ENCODE results near the gene RNF214. TPM values are rescaled to one million over a fixed set of nuclear protein-coding genes. Genes with fewer than 3 reads are reported as not detected.

Gene RNF214
- total and polyA plus RNA-seq, 2 of the 4 experiments (the other 2 are of a cell fraction): 7.9 to 14.8 TPM

DNA sequence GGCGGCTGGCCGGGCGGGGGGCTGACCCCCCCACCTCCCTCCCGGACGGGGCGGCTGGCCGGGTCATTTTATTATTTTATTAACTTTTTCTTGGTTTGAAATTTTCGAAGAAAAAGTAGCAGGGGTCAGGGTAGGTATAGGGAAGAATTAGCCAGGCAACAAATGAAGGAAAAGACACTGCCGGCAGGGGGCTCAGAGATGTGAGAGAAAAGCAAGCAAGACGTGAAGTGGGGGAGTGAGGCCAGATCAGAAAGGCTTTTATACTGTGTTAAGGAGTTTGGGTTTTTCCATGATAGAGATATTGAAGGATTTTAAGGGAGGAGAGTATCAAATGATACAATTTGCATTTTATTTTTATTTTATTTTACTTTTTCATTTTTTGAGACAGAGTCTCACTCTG, 19.0 kb downstream of the RNF214 start:
- no peak for TF ChIP-seq POLR2A (IDR thresholded peaks at IDR 0.05; ENCODE audit: low read depth, low read length)
- no peak for TF ChIP-seq SMC3 (IDR thresholded peaks at IDR 0.05; ENCODE audit: low read depth, low read length)
- TF ChIP-seq, protein P1, sequence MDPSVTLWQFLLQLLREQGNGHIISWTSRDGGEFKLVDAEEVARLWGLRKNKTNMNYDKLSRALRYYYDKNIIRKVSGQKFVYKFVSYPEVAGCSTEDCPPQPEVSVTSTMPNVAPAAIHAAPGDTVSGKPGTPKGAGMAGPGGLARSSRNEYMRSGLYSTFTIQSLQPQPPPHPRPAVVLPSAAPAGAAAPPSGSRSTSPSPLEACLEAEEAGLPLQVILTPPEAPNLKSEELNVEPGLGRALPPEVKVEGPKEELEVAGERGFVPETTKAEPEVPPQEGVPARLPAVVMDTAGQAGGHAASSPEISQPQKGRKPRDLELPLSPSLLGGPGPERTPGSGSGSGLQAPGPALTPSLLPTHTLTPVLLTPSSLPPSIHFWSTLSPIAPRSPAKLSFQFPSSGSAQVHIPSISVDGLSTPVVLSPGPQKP (IDR thresholded peaks at IDR 0.05; ENCODE audit: borderline replicate concordance, low read depth, low read length): no peak
- TF ChIP-seq NFE2L2 (IDR thresholded peaks at IDR 0.05; ENCODE audit: low read depth, low read length): no peak
- no peak for TF ChIP-seq CHD1 (IDR thresholded peaks at IDR 0.05; ENCODE audit: low read depth, low read length)
- TF ChIP-seq, protein P2, sequence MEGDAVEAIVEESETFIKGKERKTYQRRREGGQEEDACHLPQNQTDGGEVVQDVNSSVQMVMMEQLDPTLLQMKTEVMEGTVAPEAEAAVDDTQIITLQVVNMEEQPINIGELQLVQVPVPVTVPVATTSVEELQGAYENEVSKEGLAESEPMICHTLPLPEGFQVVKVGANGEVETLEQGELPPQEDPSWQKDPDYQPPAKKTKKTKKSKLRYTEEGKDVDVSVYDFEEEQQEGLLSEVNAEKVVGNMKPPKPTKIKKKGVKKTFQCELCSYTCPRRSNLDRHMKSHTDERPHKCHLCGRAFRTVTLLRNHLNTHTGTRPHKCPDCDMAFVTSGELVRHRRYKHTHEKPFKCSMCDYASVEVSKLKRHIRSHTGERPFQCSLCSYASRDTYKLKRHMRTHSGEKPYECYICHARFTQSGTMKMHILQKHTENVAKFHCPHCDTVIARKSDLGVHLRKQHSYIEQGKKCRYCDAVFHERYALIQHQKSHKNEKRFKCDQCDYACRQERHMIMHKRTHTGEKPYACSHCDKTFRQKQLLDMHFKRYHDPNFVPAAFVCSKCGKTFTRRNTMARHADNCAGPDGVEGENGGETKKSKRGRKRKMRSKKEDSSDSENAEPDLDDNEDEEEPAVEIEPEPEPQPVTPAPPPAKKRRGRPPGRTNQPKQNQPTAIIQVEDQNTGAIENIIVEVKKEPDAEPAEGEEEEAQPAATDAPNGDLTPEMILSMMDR (conservative IDR thresholded peaks at IDR 0.05; ENCODE audit: low read depth, low read length): no peak
- TF ChIP-seq MXI1 (IDR thresholded peaks at IDR 0.05; ENCODE audit: borderline replicate concordance, low read depth, low read length): no peak
- TF ChIP-seq, protein P3, sequence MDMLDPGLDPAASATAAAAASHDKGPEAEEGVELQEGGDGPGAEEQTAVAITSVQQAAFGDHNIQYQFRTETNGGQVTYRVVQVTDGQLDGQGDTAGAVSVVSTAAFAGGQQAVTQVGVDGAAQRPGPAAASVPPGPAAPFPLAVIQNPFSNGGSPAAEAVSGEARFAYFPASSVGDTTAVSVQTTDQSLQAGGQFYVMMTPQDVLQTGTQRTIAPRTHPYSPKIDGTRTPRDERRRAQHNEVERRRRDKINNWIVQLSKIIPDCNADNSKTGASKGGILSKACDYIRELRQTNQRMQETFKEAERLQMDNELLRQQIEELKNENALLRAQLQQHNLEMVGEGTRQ (IDR thresholded peaks at IDR 0.05; ENCODE audit: low read depth, low read length): no peak
- no peak for TF ChIP-seq RFX5 (IDR thresholded peaks at IDR 0.05; ENCODE audit: low read depth, low read length)
- TF ChIP-seq BHLHE40 (IDR thresholded peaks at IDR 0.05; ENCODE audit: low read depth, low read length): no peak
- no peak for TF ChIP-seq MAZ (IDR thresholded peaks at IDR 0.05; ENCODE audit: borderline replicate concordance, low read depth, low read length)
- no peak for TF ChIP-seq CEBPB (IDR thresholded peaks at IDR 0.05; ENCODE audit: low read depth, low read length)
- no peak for TF ChIP-seq RAD21 (IDR thresholded peaks at IDR 0.05; ENCODE audit: low read length)
- TF ChIP-seq FOS (IDR thresholded peaks at IDR 0.05; ENCODE audit: low read depth, low read length): no peak
- TF ChIP-seq RCOR1 (IDR thresholded peaks at IDR 0.05; ENCODE audit: insufficient replicate concordance, low read length): no peak
- no peak for TF ChIP-seq MAFK (IDR thresholded peaks at IDR 0.05; ENCODE audit: low read depth, low read length)
- Histone ChIP-seq H2AFZ (replicated peaks; ENCODE audit: low read length, poor library complexity) (no peak overlapping the region), H4K8ac (ENCODE audit: low read depth in 2 of 2, low read length in 2 of 2) (no peak overlapping the region), H3K4me1 (ENCODE audit: control insufficient read depth, insufficient read depth, low read length) (peaks cover 2% of the 10 kb centered on the region; the same call in 1 of the 2 replicates), H4K5ac (ENCODE audit: low read depth, low read length) (no peak overlapping the region), H3K18ac (ENCODE audit: low read depth, low read length) (no peak overlapping the region), H2AK9ac (replicated peaks; ENCODE audit: low read depth, low read length, poor library complexity) (no peak overlapping the region), H2BK15ac (ENCODE audit: low read depth, low read length) (no peak overlapping the region), H3K4me3 (ENCODE audit: insufficient read depth, low read depth, low read length) (no peak overlapping the region), H2BK5ac (ENCODE audit: low read depth, low read length, poor library complexity, severe bottlenecking) (no peak overlapping the region), H2BK20ac (ENCODE audit: low read depth, low read length) (no peak overlapping the region), H3K36me3 (ENCODE audit: control insufficient read depth, insufficient read depth, low read length) (peaks cover 24% of the 10 kb centered on the region), H4K91ac (ENCODE audit: insufficient read depth, low read depth, low read length) (no peak overlapping the region), H3K79me1 (ENCODE audit: low read depth in 1 of 2, low read length in 2 of 2) (no peaks in the 10 kb centered on the region; a peak in 2 of 4 replicates), H3K56ac (ENCODE audit: extremely low read depth, insufficient read depth, low read length) (no peak overlapping the region), H3K14ac (replicated peaks; ENCODE audit: low read depth, low read length) (no peak overlapping the region), H3K9me3 (ENCODE audit: control insufficient read depth, insufficient read depth, low read length) (no peaks in the 10 kb centered on the region), H3K4me2 (ENCODE audit: low read depth, low read length) (no peak overlapping the region), H3K27ac (ENCODE audit: insufficient read depth, low read length) (no peak overlapping the region), H3K9ac (ENCODE audit: low read depth, low read length) (no peak overlapping the region), H3K9me1 (ENCODE audit: insufficient read depth, low read length) (no peaks in the 10 kb centered on the region), H4K20me1 (ENCODE audit: insufficient read depth, low read length) (no peaks in the 10 kb centered on the region), H3K4ac (ENCODE audit: low read depth, low read length) (no peak overlapping the region), H3K27me3 (ENCODE audit: control insufficient read depth, insufficient read depth, low read length) (no peaks in the 10 kb centered on the region), H2BK120ac (ENCODE audit: low read depth, low read length) (no peak overlapping the region), H2AK5ac (ENCODE audit: low read depth, low read length) (no peak overlapping the region), H3K23ac (ENCODE audit: low read depth, low read length) (no peak overlapping the region)
- ChIA-PET CTCF (no interaction called here), POLR2A (ENCODE audit: unreplicated experiment) (no interaction called here)
- intact Hi-C loops (cut with micrococcal nuclease): no loop called here
- 100% methylated on average over 2 of the region's 10 CpGs; no CpG with 5 or more reads in 1 of the 2 experiments for WGBS, 2 experiments (ENCODE audit: extremely low coverage in 2 of 2, insufficient read length in 1 of 2)
- DNase-seq (no peak), ATAC-seq (ENCODE audit: low read depth) (no peak)
- in situ Hi-C loops (cut with MboI; ENCODE audit: low sequenced_read_pairs): no loop called here
- BruUV-seq (replicated peaks): no TSS peak
- dilution Hi-C loops (cut with HindIII; ENCODE audit: low sequenced_read_pairs, unreplicated experiment): no loop called here
